ENCODE results near the gene SSBP3.
"Not testable (repeated sequence)": the region's sequence is repeated elsewhere in the genome, so short reads cannot be mapped to it uniquely, and the experiment has no call there.

SSBP3 gene

GRCh38 chr1:54347955-54348699 is 58.1 kb downstream of the SSBP3 start:
- no peak for DNase-seq (ENCODE audit: low read depth)

- no peak for DNase-seq (ENCODE audit: low read depth)
Measured at GRCh38 chr1:54347261-54347954, 58.8 kb downstream of the SSBP3 start.

- not testable (repeated sequence) for DNase-seq (ENCODE audit: low read depth)
Measured at GRCh38 chr1:54345548-54345947, 60.6 kb downstream of the SSBP3 start.

GRCh38 chr1:54345116-54345515 is 61.1 kb downstream of the SSBP3 start:
- no peak for DNase-seq (ENCODE audit: low read depth)

DNA sequence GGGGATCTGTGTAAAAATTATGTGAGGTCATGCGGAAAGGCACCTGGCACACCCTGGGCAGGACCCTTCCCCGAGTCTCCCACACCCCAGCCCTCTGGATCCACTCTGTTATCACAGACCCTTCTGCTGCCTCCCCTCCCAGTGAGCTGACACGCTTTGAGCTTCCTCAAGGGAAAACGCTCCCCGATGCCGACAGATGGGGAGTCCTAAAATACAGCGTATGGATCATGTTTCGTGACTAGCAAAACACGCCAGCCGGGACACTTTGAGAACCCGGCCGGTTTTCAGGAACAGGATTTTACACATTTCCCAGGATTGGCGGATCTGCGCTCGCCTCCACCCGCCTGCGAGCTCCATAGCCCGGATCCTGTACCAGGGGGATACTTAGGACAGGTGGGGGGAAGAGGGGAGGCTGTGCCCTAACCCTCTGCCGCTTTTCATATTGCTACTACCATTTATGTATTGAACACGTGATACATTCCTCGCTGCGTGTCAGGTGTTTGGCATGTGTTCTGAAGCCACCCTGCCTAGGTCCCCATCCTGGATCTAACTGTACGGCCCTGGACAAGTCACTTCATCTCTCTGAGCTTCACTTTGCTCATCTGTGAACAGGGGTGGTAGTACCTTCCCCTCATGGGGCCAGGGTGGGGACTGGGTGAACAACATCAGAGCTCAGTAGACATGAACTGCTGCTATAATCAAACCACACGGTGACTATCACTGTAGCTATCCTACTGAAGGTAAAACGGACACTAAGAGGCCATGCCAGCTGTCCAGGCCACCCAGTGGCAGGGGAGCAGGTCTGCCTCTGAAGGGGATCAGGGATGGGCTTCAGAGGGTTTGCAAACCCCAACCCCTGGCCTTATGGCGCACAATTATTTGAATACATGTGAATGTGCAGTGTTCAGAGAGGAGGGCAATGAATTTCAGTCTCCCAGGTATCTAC is 63.2 kb downstream of the SSBP3 start:
- no peak for DNase-seq (ENCODE audit: low read depth)

DNA sequence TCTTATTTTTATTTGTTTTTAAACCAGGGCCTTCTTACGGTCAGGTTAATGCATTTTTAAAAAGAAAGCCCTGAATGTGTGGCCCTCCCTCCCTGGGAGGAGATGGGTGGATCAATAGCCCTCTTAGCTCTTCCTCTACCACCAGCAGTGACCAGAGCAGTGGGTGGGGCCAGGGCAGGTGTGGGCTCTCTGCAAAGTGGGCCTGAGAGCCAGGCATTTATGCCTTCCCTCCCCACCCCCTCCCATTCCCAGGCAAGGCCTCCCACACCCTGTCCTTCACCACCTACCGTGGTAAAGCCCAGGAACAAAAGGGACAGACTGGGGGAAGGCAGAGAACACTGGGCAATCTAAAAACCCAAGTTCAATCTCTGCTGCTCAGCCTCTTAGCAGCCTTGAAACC is 63.9 kb downstream of the SSBP3 start:
- no peak for DNase-seq (ENCODE audit: low read depth)

- DNase-seq (ENCODE audit: low read depth) = no peak
Measured at GRCh38 chr1:54341763-54342162, 64.4 kb downstream of the SSBP3 start.

GRCh38 chr1:54340878-54341277 is 65.3 kb downstream of the SSBP3 start:
- no peak for DNase-seq (ENCODE audit: low read depth)

GRCh38 chr1:54340434-54340833 is 65.8 kb downstream of the SSBP3 start:
- DNase-seq (ENCODE audit: low read depth) = no peak

DNA sequence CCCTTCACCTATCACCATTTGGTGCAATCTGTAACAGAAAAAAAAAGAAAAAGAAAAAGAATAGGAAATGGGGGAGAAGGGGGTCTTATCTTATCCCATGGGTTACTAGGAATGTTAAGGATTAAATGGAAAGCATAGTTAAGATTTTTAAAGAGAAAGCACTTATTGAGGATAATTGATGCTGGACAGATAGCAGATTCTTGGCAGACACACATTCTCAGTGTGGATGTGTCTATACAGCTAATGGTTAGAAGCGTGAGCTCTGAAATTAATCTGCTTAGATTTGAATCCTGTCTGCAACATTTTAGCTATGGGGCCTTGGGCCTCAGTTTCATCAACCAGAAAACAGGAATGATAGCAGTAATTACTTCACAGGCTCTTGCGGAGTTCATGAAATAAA is 67.1 kb downstream of the SSBP3 start:
- no peak for DNase-seq (ENCODE audit: low read depth)

DNA sequence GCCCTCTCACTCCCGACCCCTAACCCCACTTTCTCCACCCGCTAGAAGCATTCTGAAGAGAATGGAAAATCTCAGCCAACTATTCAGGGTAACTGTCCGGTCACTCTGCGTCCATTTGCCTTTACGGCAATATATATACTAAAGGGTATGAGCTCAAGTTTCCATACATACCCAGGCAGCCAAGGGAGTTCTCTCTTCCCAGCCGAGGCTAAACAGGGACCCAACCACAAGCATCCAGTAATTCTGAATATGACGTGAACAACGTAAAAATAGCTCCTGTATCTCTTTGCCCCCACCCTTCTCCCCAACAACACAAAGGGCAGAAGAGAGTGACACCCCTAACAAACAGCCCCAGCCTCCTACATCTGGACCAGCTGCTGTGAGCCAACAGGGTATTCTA is 67.7 kb downstream of the SSBP3 start:
- no peak for DNase-seq (ENCODE audit: low read depth)

DNA sequence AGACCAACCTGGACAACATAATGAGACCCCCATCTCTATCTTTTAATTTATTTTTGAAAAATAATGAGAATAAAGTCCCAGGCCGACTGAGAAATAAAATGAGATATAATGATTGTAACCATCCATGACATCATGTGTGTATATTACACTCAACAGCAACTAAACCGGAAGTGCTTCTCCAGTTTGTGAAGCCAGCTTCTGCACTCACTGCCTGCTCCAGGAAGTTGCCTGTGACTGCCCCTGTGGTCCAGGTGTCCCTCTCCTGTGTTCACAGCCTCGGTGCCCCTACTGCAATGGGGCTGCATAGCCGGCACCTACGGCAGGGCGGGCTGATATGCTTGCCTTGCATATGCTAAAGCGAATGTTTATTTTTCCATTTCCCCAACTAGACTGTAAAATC is 68.3 kb downstream of the SSBP3 start:
- no peak for DNase-seq (ENCODE audit: low read depth)

DNA sequence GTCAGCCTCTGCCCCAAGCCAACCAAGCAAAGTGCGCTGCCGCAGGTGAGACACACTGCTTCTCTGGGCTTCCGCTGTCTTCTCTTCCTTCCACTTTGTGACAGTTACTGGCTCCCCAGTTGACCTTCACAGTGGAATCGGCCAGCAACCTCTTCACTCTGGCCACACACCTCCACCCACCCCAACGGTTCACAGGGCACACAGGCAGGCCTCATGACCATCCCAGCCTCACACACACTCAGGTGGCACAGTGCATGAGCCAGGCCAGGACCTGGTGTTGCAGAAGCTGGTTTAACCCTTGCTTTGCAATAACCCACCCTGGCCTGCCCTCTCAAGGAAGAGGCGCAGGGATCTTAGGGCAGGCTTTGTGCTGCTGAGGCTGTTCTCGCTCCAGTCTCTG is 69.2 kb downstream of the SSBP3 start:
- no peak for DNase-seq (ENCODE audit: low read depth)

- no peak for DNase-seq (ENCODE audit: low read depth)
Measured at GRCh38 chr1:54336116-54336515, 70.1 kb downstream of the SSBP3 start.

DNA sequence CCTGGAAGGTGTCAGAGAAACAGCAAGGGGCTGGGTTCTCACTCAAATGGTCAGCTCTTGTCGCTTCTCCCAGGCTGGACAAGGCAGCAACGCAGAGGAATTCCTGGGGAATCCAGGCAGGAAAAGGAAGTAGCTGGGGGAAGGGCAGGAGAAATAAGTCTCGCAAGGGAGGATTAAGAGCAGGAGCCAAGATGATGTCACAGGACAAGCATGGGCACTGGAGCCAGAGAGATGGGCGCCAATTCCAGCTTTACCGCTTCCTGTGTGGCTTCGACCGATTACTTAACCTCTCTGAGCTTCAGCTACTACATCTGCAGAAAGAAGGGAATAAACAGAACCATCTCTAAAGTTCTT is 70.5 kb downstream of the SSBP3 start:
- DNase-seq (ENCODE audit: low read depth) = no peak

GRCh38 chr1:54335011-54335754 is 71.0 kb downstream of the SSBP3 start:
- no peak for DNase-seq (ENCODE audit: low read depth)

DNA sequence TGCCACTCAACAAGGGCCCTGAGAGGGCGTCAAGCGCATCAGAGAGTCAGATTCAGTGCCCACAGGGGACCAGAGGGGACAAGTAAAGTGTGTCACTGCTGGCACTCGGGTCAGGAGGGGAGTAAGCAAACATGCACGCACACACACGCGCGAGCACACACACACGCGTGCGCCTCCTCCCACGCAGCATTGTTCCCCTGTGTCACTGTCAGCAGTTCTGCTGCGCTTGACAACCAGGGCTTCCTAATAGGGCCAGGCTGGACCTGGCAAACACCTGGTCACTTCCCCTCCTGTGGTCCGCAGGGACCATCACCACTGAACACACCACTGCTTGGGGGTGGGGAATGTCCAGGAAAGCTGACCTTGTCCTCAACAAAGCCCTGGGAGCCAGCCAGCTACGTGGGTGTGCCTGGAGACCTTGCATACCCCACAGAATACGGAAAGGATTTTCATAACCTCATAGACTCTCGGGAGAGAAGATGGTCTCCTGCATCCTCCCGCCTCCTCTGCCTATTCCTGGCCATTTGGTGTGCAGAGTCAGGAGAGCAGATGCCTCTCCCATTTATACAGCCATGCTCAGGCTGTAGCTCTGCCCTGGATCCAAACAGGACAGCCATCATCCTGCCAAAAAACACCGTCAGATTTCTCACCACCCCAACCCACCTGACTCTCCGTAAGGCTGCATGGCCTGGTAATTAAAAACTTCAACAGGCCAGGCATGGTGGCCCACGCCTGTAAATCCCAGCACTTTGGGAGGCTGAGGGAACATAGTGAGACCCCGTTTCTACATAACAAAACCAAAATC is 73.2 kb downstream of the SSBP3 start:
- no peak for DNase-seq (ENCODE audit: low read depth)

GRCh38 chr1:54331843-54332463 is 74.2 kb downstream of the SSBP3 start:
- no peak for DNase-seq (ENCODE audit: low read depth)

DNA sequence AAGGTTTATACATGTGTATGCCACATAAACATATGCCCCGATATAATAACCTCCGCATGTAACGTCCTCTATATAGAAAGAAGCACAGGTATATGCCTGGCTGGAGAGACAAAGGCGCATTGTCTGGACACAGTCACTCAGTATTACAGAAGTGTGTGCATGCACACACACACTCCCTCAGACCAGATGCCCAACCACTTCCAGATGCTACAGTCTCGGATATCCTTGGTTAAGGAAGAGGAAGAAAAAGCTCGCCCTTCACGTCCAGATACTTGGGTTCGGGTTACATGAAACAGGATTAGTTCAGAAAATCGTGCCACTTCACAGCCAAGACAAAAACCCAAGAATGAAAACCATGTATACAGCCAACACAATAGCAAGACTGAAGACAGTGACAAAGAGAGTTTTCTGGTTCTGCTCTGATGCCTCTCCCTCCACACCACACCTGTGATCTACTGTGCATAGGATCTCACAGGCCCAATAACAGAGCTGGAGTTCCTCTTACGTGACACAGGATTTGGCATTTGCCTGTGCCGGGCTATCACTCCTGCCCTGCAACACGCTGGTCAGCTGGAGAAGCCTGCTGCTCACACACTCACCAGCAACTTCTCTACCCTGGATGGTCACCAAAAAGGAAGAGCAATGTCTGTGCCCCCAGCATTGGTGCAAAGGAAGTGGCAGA is 75.0 kb downstream of the SSBP3 start:
- DNase-seq (ENCODE audit: low read depth) = no peak

Measured in activated T-cell treated with anti-CD3 and anti-CD28 coated beads for 48 hours (primary cell).